B cell (primary cell): Measurements from ENCODE around the gene DCD.

Experiments
- CTCF ChIP-seq: fragments of 200-600 bp; IDR thresholded peaks from one replicate; pipeline ENCODE4 v1.8.0; 2022; ENCODE audit warnings: antibody characterized with exemption, mild to moderate bottlenecking
- EZH2 ChIP-seq: IDR thresholded peaks from 2 replicates; pipeline ENCODE4 v1.6.1; 2012; ENCODE audit warnings: borderline replicate concordance, low read depth, mild to moderate bottlenecking, moderate library complexity, low read length; ENCODE audit not compliant: insufficient read depth, poor library complexity, severe bottlenecking

- no peak for TF ChIP-seq CTCF
- TF ChIP-seq EZH2: no peak
These were observed 2.7 kb upstream of the DCD start for GRCh38 chr12:54650889-54651288.
